Testis (tissue), 2 donors: ENCODE results near the gene PTPRG.

ENCODE experiments used
- CTCF ChIP-seq, 3 experiments: fragments of 450-650 bp in 2 of 3; fragments of 200-600 bp in 1 of 3; sonication (generic) in 1 of 3; IDR thresholded peaks; one replicate each; pipeline ENCODE4 v1.5.1; 2016 to 2019; ENCODE audit warnings: antibody characterized with exemption in 3 of 3, mild to moderate bottlenecking in 2 of 3, moderate library complexity in 1 of 3
- POLR2A ChIP-seq: fragments of 450-650 bp; IDR thresholded peaks from one replicate; pipeline ENCODE4 v1.6.1; 2017; ENCODE audit warnings: antibody characterized with exemption, mild to moderate bottlenecking, moderate library complexity

- TF ChIP-seq CTCF (IDR thresholded peaks at IDR 0.05) (no peak), POLR2A (no peak)
Measured at GRCh38 chr3:61932499-61932898, 371.1 kb downstream of the PTPRG start.
